HepG2 (cell line): ENCODE measurements around the gene PPEF2.

ENCODE experiments used
- CBX5 ChIP-seq: sonication (generic); formaldehyde crosslinking; IDR thresholded peaks from 2 replicates; pipeline ENCODE4 v1.4.0; 2020; ENCODE audit warnings: missing genetic modification reagents, borderline replicate concordance
- CTCF ChIP-seq: sonication (generic); formaldehyde crosslinking; IDR thresholded peaks from 2 replicates; pipeline ENCODE4 v1.5.0; 2020; ENCODE audit warnings: mild to moderate bottlenecking, missing genetic modification reagents, moderate library complexity
- HOXA9 ChIP-seq: sonication (generic); formaldehyde crosslinking; IDR thresholded peaks from 2 replicates; pipeline ENCODE4 v1.8.1; 2022; ENCODE audit warnings: missing genetic modification reagents, mild to moderate bottlenecking, moderate library complexity, borderline replicate concordance
- KDM4B ChIP-seq: sonication (generic); formaldehyde crosslinking; IDR thresholded peaks from 2 replicates; pipeline ENCODE4 v1.4.0; 2020; ENCODE audit warnings: missing genetic modification reagents
- MATR3 ChIP-seq: sonication (generic); formaldehyde crosslinking; IDR thresholded peaks from 2 replicates; pipeline ENCODE4 v1.4.0; 2020; ENCODE audit warnings: missing genetic modification reagents
- MEF2D ChIP-seq: sonication (generic); formaldehyde crosslinking; IDR thresholded peaks from 2 replicates; pipeline ENCODE4 v1.5.1; 2020; ENCODE audit warnings: mild to moderate bottlenecking, missing genetic modification reagents
- NR2C2 ChIP-seq: sonication (generic); formaldehyde crosslinking; IDR thresholded peaks from 2 replicates; pipeline ENCODE4 v1.4.0; 2020; ENCODE audit warnings: missing genetic modification reagents, mild to moderate bottlenecking, moderate library complexity, borderline replicate concordance
- RBM22 ChIP-seq: fragments of 200-400 bp; formaldehyde crosslinking; optimal IDR thresholded peaks from 2 replicates; pipeline ENCODE3; 2017; ENCODE audit warnings: mild to moderate bottlenecking, low read length, moderate library complexity
- ZBTB21 ChIP-seq: sonication (generic); formaldehyde crosslinking; IDR thresholded peaks from 2 replicates; pipeline ENCODE4 v1.4.0; 2020; ENCODE audit warnings: missing genetic modification reagents
- ZNF207 ChIP-seq: fragments of 450-650 bp; IDR thresholded peaks from 2 replicates; pipeline ENCODE4 v1.6.1; 2016; ENCODE audit warnings: antibody characterized with exemption, borderline replicate concordance
- ZNF224 ChIP-seq: sonication (generic); formaldehyde crosslinking; IDR thresholded peaks from 2 replicates; pipeline ENCODE4 v1.5.0; 2020; ENCODE audit warnings: mild to moderate bottlenecking, missing genetic modification reagents
- ZNF343 ChIP-seq: sonication (generic); formaldehyde crosslinking; IDR thresholded peaks from 2 replicates; pipeline ENCODE4 v1.4.0; 2020; ENCODE audit warnings: mild to moderate bottlenecking, missing genetic modification reagents
- ZNF484 ChIP-seq: sonication (generic); formaldehyde crosslinking; IDR thresholded peaks from 2 replicates; pipeline ENCODE4 v1.5.1; 2020; ENCODE audit warnings: mild to moderate bottlenecking, low read depth, missing genetic modification reagents, borderline replicate concordance
- ZNF567 ChIP-seq: sonication (generic); formaldehyde crosslinking; IDR thresholded peaks from 2 replicates; pipeline ENCODE4 v1.8.1; 2023; ENCODE audit warnings: mild to moderate bottlenecking, missing genetic modification reagents, borderline replicate concordance

- TF ChIP-seq MEF2D (CRISPR knock-in tag) = no peak
- no peak for TF ChIP-seq ZNF343
- TF ChIP-seq ZNF224 = no peak
- TF ChIP-seq KDM4B (CRISPR knock-in tag) = no peak
- TF ChIP-seq ZNF567 (CRISPR knock-in tag) = no peak
- no peak for TF ChIP-seq HOXA9
- no peak for TF ChIP-seq CBX5
- no peak for TF ChIP-seq ZNF207
- TF ChIP-seq NR2C2 (CRISPR knock-in tag) = no peak
- no peak for TF ChIP-seq CTCF (CRISPR knock-in tag)
- no peak for TF ChIP-seq RBM22
- TF ChIP-seq MATR3 (CRISPR knock-in tag) = no peak
- TF ChIP-seq ZNF484 (CRISPR knock-in tag) = no peak
- TF ChIP-seq ZBTB21 (CRISPR knock-in tag) = no peak
Observed at GRCh38 chr4:75843596-75843995, 58.7 kb downstream of the PPEF2 start.
